IMR-90 (cell line): Measurements from ENCODE around the gene CA9. TPM values are rescaled to one million over a fixed set of nuclear protein-coding genes. Genes with fewer than 3 reads are reported as not detected.

ENCODE experiments used
- ATAC-seq: fragments of 200-7000 bp; cut with Tn5 transposase; 2 replicates; pipeline ENCODE4 v1.9.1; 2020; ENCODE audit warnings: low read depth, mild to moderate bottlenecking, moderate library complexity
- BruUV-seq: library from RNA; stranded (reverse); fragments of 400-500 nt; replicated peaks from 2 replicates; lab custom pipeline; 2021; lab: Mats Ljungman, UMichigan
- CTCF ChIA-PET: fragments of 300-600 bp; formaldehyde crosslinking; extraction: SDS; loops from one replicate; lab custom pipeline; 2021; ENCODE audit warnings: antibody characterized with exemption; lab: Yijun Ruan, JAX
- POLR2A ChIA-PET: fragments of 300-600 bp; sonication (Branson Sonifier 250); formaldehyde crosslinking; loops from one replicate; lab custom pipeline; 2022; ENCODE audit warnings: antibody characterized with exemption; ENCODE audit not compliant: unreplicated experiment; lab: Charles Lee
- DNase-seq: peaks from one replicate; pipeline ENCODE4 v3.0.0; 2013
- H2AFZ ChIP-seq: replicated peaks from 2 replicates; pipeline ENCODE3; 2013; ENCODE audit warnings: low read length, mild to moderate bottlenecking; ENCODE audit not compliant: poor library complexity
- H2AK5ac ChIP-seq: 2 replicates; pipeline ENCODE4 v1.6.1; 2013; ENCODE audit warnings: low read depth, low read length, inconsistent platforms
- H2AK9ac ChIP-seq: replicated peaks from 2 replicates; pipeline ENCODE3; 2013; ENCODE audit warnings: mild to moderate bottlenecking, low read depth, low read length, moderate library complexity; ENCODE audit not compliant: poor library complexity
- H2BK120ac ChIP-seq: 2 replicates; pipeline ENCODE4 v1.6.1; 2013; ENCODE audit warnings: low read depth, low read length, inconsistent platforms
- H2BK15ac ChIP-seq: 3 replicates; pipeline ENCODE4 v1.6.1; 2013; ENCODE audit warnings: low read depth, low read length, inconsistent platforms
- H2BK20ac ChIP-seq: 2 replicates; pipeline ENCODE4 v1.6.1; 2013; ENCODE audit warnings: low read depth, mild to moderate bottlenecking, inconsistent platforms, low read length, moderate library complexity
- H2BK5ac ChIP-seq: 2 replicates; pipeline ENCODE4 v1.6.1; 2013; ENCODE audit warnings: mild to moderate bottlenecking, low read depth, low read length, inconsistent platforms; ENCODE audit not compliant: poor library complexity, severe bottlenecking
- H3K14ac ChIP-seq: replicated peaks from 2 replicates; pipeline ENCODE4 v1.6.1; 2013; ENCODE audit warnings: low read depth, low read length, inconsistent platforms
- H3K18ac ChIP-seq: 2 replicates; pipeline ENCODE4 v1.6.1; 2013; ENCODE audit warnings: low read depth, low read length, control low read depth
- H3K23ac ChIP-seq: 2 replicates; pipeline ENCODE4 v1.6.1; 2013; ENCODE audit warnings: low read depth, low read length, inconsistent platforms
- H3K27ac ChIP-seq: 2 replicates; pipeline ENCODE4 v1.5.1; 2013; ENCODE audit warnings: mild to moderate bottlenecking, control low read depth, low read length; ENCODE audit not compliant: insufficient read depth
- H3K27me3 ChIP-seq: 2 replicates; pipeline ENCODE4 v1.6.1; 2013; ENCODE audit warnings: low read length; ENCODE audit not compliant: control insufficient read depth, insufficient read depth
- H3K36me3 ChIP-seq: 2 replicates; pipeline ENCODE4 v1.6.1; 2013; ENCODE audit warnings: low read length, mixed read lengths; ENCODE audit not compliant: control insufficient read depth, insufficient read depth
- H3K4ac ChIP-seq: 2 replicates; pipeline ENCODE4 v1.6.1; 2013; ENCODE audit warnings: low read depth, low read length, inconsistent platforms
- H3K4me1 ChIP-seq: 2 replicates; pipeline ENCODE4 v1.6.1; 2013; ENCODE audit warnings: low read length, mixed read lengths; ENCODE audit not compliant: control insufficient read depth, insufficient read depth
- H3K4me2 ChIP-seq: 2 replicates; pipeline ENCODE4 v1.6.1; 2013; ENCODE audit warnings: low read depth, mild to moderate bottlenecking, control low read depth, low read length, moderate library complexity
- H3K4me3 ChIP-seq: 2 replicates; pipeline ENCODE4 v1.5.1; 2013; ENCODE audit warnings: low read depth, mild to moderate bottlenecking, control low read depth, low read length, moderate library complexity; ENCODE audit not compliant: insufficient read depth
- H3K56ac ChIP-seq: 2 replicates; pipeline ENCODE4 v1.6.1; 2013; ENCODE audit warnings: low read length, inconsistent platforms; ENCODE audit not compliant: insufficient read depth; ENCODE audit errors: extremely low read depth
- H3K79me1 ChIP-seq, 2 experiments: 2 replicates each; pipeline ENCODE4 v1.6.1; 2013; ENCODE audit warnings: low read length in 2 of 2, inconsistent platforms in 1 of 2, low read depth in 1 of 2
- H3K9ac ChIP-seq: 2 replicates; pipeline ENCODE4 v1.6.1; 2013; ENCODE audit warnings: low read depth, low read length, control low read depth
- H3K9me1 ChIP-seq: 2 replicates; pipeline ENCODE4 v1.6.1; 2013; ENCODE audit warnings: low read length, inconsistent platforms; ENCODE audit not compliant: insufficient read depth
- H3K9me3 ChIP-seq: 2 replicates; pipeline ENCODE4 v1.6.1; 2013; ENCODE audit warnings: low read length; ENCODE audit not compliant: control insufficient read depth, insufficient read depth
- H4K20me1 ChIP-seq: 2 replicates; pipeline ENCODE4 v1.6.1; 2013; ENCODE audit warnings: low read length, inconsistent platforms; ENCODE audit not compliant: insufficient read depth
- H4K5ac ChIP-seq: 2 replicates; pipeline ENCODE4 v1.6.1; 2013; ENCODE audit warnings: mild to moderate bottlenecking, low read depth, low read length, control low read depth
- H4K8ac ChIP-seq, 2 experiments: 2 replicates each; pipeline ENCODE4 v1.6.1; 2013; ENCODE audit warnings: low read depth in 2 of 2, low read length in 2 of 2, control low read depth in 1 of 2, inconsistent platforms in 1 of 2
- H4K91ac ChIP-seq: 2 replicates; pipeline ENCODE4 v1.6.1; 2013; ENCODE audit warnings: low read depth, low read length, inconsistent platforms; ENCODE audit not compliant: insufficient read depth
- BHLHE40 ChIP-seq: fragments of 150-350 bp; IDR thresholded peaks from 2 replicates; pipeline ENCODE4 v1.6.1; 2016; ENCODE audit warnings: mild to moderate bottlenecking, low read depth, low read length
- CEBPB ChIP-seq: IDR thresholded peaks from 2 replicates; pipeline ENCODE4 v1.6.1; 2012; ENCODE audit warnings: low read depth, low read length, improper control_type of control experiment
- CHD1 ChIP-seq: IDR thresholded peaks from 2 replicates; pipeline ENCODE4 v1.6.1; 2012; ENCODE audit warnings: low read depth, low read length, improper control_type of control experiment
- FOS ChIP-seq: fragments of 150-350 bp; IDR thresholded peaks from 2 replicates; pipeline ENCODE4 v1.6.1; 2016; ENCODE audit warnings: low read depth, low read length
- MAZ ChIP-seq: IDR thresholded peaks from 2 replicates; pipeline ENCODE4 v1.6.1; 2012; ENCODE audit warnings: low read depth, mild to moderate bottlenecking, low read length, improper control_type of control experiment, moderate library complexity, borderline replicate concordance
- MXI1 ChIP-seq: IDR thresholded peaks from 2 replicates; pipeline ENCODE4 v1.6.1; 2012; ENCODE audit warnings: low read depth, mild to moderate bottlenecking, low read length, moderate library complexity, borderline replicate concordance
- NFE2L2 ChIP-seq: fragments of 150-350 bp; IDR thresholded peaks from 2 replicates; pipeline ENCODE4 v1.6.1; 2016; ENCODE audit warnings: low read depth, mild to moderate bottlenecking, low read length
- POLR2A ChIP-seq: IDR thresholded peaks from 2 replicates; pipeline ENCODE4 v1.6.1; 2012; ENCODE audit warnings: mild to moderate bottlenecking, low read depth, low read length
- RAD21 ChIP-seq: IDR thresholded peaks from 2 replicates; pipeline ENCODE4 v1.6.1; 2012; ENCODE audit warnings: low read length, improper control_type of control experiment
- RCOR1 ChIP-seq: IDR thresholded peaks from 2 replicates; pipeline ENCODE4 v1.6.1; 2012; ENCODE audit warnings: mild to moderate bottlenecking, low read length, improper control_type of control experiment; ENCODE audit not compliant: insufficient replicate concordance
- RFX5 ChIP-seq: IDR thresholded peaks from 2 replicates; pipeline ENCODE4 v1.8.0; 2012; ENCODE audit warnings: low read depth, mild to moderate bottlenecking, low read length, moderate library complexity
- SMC3 ChIP-seq: fragments of 150-350 bp; IDR thresholded peaks from 2 replicates; pipeline ENCODE4 v1.6.1; 2016; ENCODE audit warnings: low read depth, mild to moderate bottlenecking, antibody characterized with exemption, low read length, moderate library complexity
- WGBS, 2 experiments: methylation state at CpG; one replicate each; pipeline versions ENCODE4 v1.1.5 to v1.1.7; 2013; ENCODE audit warnings: missing lambda C conversion rate in 2 of 2; ENCODE audit not compliant: insufficient read length in 1 of 2; ENCODE audit errors: extremely low coverage in 2 of 2; 5-methylcytosine and 5-hydroxymethylcytosine counted together
- dilution Hi-C: fragments of 300-500 bp; cut with HindIII; formaldehyde crosslinking; loops from one replicate; pipeline ENCODE4 v1.14.3; 2018; ENCODE audit warnings: low sequenced_read_pairs; ENCODE audit not compliant: unreplicated experiment
- in situ Hi-C: fragments of 300-500 bp; cut with MboI; formaldehyde crosslinking; loops from 3 replicates; pipeline ENCODE4 v1.14.3; 2019; ENCODE audit warnings: low sequenced_read_pairs, inconsistent platforms, mixed read lengths
- intact Hi-C: fragments of 100-400 bp; cut with micrococcal nuclease; formaldehyde crosslinking; loops from 2 replicates; pipeline ENCODE4 v1.10.0; 2022
- polyA plus RNA-seq, 3 experiments: library from polyadenylated mRNA; depleted of rRNA; stranded (reverse); fragments of >200 nt; gene quantifications; 2 replicates each; pipeline ENCODE4 v1.2.3, GENCODE V29; 2012; ENCODE audit warnings: low replicate concordance in 1 of 3
- total RNA-seq: library from RNA; depleted of rRNA; stranded (reverse); fragments of >200 nt; gene quantifications from 2 replicates; pipeline ENCODE4 v1.2.3, GENCODE V29; 2012
- TF ChIP-seq, protein P1 (sequence below): conservative IDR thresholded peaks from 2 replicates; pipeline ENCODE4 v1.5.1; 2012; ENCODE audit warnings: mild to moderate bottlenecking, low read depth, low read length, improper control_type of control experiment
- TF ChIP-seq, protein P2 (sequence below): fragments of 150-350 bp; IDR thresholded peaks from 2 replicates; pipeline ENCODE4 v1.6.1; 2016; ENCODE audit warnings: low read depth, mild to moderate bottlenecking, low read length, moderate library complexity, borderline replicate concordance

CA9 gene
- total and polyA plus RNA-seq, 2 of the 4 experiments (the other 2 are of a cell fraction): 0.54 to 3.9 TPM

DNA sequence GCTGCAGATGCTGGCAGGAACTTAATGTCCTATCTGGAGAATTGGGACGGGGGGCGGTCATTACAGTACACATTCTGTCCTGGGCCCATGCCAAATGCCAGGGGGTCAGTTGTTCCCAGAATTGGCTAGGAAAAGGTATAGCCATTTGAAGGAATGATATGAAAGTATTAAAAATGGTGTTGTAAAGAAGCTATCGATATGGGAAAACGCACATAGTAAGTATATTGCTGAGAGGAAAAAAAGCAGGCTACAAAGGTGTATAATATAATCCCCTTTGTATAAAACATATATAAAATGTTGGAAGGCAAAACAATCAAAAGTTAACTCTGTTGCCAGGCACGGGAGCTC, 8.3 kb upstream of the CA9 start (continued):
- TF ChIP-seq MAZ (no peak), CEBPB (no peak), FOS (no peak)

DNA sequence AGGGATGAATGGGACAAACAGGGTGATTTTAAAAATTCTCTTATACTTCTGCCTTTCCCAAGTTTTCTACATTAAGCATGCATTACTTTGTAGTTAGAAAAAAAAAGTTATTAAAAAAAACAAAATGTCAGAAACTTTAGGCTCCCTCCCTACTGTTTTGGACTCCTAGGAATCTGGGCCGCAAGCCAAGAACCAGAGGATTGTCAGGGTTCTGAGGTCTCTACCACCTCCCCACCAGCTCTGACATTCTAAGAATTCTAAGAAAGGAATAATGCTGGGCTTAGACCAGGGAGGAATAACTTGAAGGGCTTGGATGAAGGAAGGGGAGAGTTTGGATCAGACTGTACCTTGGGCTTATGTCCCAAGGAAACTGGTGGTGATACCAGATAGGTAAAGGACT, 7.7 kb upstream of the CA9 start:
- peak overlapping the region; percentile 46; the same call in 2 of the 3 replicates for H2BK15ac ChIP-seq
- H4K20me1 ChIP-seq: no peaks in the 10 kb centered on the region
- H3K79me1 ChIP-seq: peaks cover 23 to 41% of the 10 kb centered on the region in 2 experiments; a peak in 3 of 4 replicates
- H2AFZ ChIP-seq: no peak overlapping the region
- H3K4me2 ChIP-seq: no peak overlapping the region; the same call in 1 of the 2 replicates
- ChIA-PET POLR2A (no interaction called here), CTCF (interaction anchor here (0.6 to 1.5 kb wide), 2 partner anchors 12 to 49 kb away, joined by 3 to 5 read pairs; no protein-coding TSS in a partner anchor)
- peaks cover 22% of the 10 kb centered on the region for H3K4me1 ChIP-seq
- in situ Hi-C loops: no loop called here
- H3K56ac ChIP-seq: no peak overlapping the region
- peak overlapping the region in 1 of 2 experiments; percentile 63; a peak in 1 of 4 replicates for H4K8ac ChIP-seq
- BruUV-seq: no TSS peak
- no peak overlapping the region for H3K9ac ChIP-seq
- no peaks in the 10 kb centered on the region for H3K9me3 ChIP-seq
- no peak overlapping the region for H3K27ac ChIP-seq
- no peaks in the 10 kb centered on the region for H3K36me3 ChIP-seq
- H2BK120ac ChIP-seq: 0 out of 2 replicates have a peak overlapping the region, but pooled peaks have one; percentile 0
- no peak overlapping the region for H4K5ac ChIP-seq
- H2AK9ac ChIP-seq: peak overlapping the region; percentile 38
- H3K18ac ChIP-seq: no peak overlapping the region; the same call in 1 of the 2 replicates
- peak overlapping the region; percentile 36; the same call in 1 of the 2 replicates for H4K91ac ChIP-seq
- intact Hi-C loops: no loop called here
- peak overlapping the region; percentile 12 for H2AK5ac ChIP-seq
- H3K27me3 ChIP-seq: no peaks in the 10 kb centered on the region
- 0 out of 2 replicates have a peak overlapping the region, but pooled peaks have one; percentile 0 for H3K14ac ChIP-seq
- no peak overlapping the region for H3K4me3 ChIP-seq
- ATAC-seq (no peak), DNase-seq (no peak)
- peak overlapping the region; percentile 35 for H2BK20ac ChIP-seq
- peaks cover 29% of the 10 kb centered on the region for H3K9me1 ChIP-seq
- WGBS, 2 experiments: no CpG with 5 or more reads among the region's 1 CpG
- H2BK5ac ChIP-seq: no peak overlapping the region
- peak overlapping the region; percentile 1; the same call in 1 of the 2 replicates for H3K23ac ChIP-seq
- H3K4ac ChIP-seq: peak overlapping the region; percentile 12
- dilution Hi-C loops: no loop called here
- TF ChIP-seq, protein P1, sequence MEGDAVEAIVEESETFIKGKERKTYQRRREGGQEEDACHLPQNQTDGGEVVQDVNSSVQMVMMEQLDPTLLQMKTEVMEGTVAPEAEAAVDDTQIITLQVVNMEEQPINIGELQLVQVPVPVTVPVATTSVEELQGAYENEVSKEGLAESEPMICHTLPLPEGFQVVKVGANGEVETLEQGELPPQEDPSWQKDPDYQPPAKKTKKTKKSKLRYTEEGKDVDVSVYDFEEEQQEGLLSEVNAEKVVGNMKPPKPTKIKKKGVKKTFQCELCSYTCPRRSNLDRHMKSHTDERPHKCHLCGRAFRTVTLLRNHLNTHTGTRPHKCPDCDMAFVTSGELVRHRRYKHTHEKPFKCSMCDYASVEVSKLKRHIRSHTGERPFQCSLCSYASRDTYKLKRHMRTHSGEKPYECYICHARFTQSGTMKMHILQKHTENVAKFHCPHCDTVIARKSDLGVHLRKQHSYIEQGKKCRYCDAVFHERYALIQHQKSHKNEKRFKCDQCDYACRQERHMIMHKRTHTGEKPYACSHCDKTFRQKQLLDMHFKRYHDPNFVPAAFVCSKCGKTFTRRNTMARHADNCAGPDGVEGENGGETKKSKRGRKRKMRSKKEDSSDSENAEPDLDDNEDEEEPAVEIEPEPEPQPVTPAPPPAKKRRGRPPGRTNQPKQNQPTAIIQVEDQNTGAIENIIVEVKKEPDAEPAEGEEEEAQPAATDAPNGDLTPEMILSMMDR: no peak
- TF ChIP-seq, protein P2, sequence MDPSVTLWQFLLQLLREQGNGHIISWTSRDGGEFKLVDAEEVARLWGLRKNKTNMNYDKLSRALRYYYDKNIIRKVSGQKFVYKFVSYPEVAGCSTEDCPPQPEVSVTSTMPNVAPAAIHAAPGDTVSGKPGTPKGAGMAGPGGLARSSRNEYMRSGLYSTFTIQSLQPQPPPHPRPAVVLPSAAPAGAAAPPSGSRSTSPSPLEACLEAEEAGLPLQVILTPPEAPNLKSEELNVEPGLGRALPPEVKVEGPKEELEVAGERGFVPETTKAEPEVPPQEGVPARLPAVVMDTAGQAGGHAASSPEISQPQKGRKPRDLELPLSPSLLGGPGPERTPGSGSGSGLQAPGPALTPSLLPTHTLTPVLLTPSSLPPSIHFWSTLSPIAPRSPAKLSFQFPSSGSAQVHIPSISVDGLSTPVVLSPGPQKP: no peak
- TF ChIP-seq SMC3: no peak
- TF ChIP-seq BHLHE40: no peak
- TF ChIP-seq RAD21: no peak
- no peak for TF ChIP-seq MXI1
- TF ChIP-seq NFE2L2: no peak
- TF ChIP-seq CHD1: no peak
- no peak for TF ChIP-seq RFX5
- no peak for TF ChIP-seq MAZ
- no peak for TF ChIP-seq RCOR1
- no peak for TF ChIP-seq POLR2A
- no peak for TF ChIP-seq CEBPB
